GM18951 (cell line): ENCODE measurements around the gene ETDB.
"Not testable (repeated sequence)": the region's sequence is repeated elsewhere in the genome, so short reads cannot be mapped to it uniquely, and the experiment has no call there.

Source experiments
- POLR2A ChIP-seq: IDR thresholded peaks from 4 replicates; pipeline ENCODE4 v1.6.1; 2011; ENCODE audit warnings: mild to moderate bottlenecking; ENCODE audit not compliant: insufficient read length, insufficient read depth; ENCODE audit errors: extremely low read depth
- in situ Hi-C: fragments of 300-500 bp; cut with MboI; formaldehyde crosslinking; loops from one replicate; pipeline ENCODE4 v1.12.0; 2022; ENCODE audit warnings: low sequenced_read_pairs, mixed read lengths, inconsistent platforms; ENCODE audit not compliant: unreplicated experiment

ETDB gene

DNA sequence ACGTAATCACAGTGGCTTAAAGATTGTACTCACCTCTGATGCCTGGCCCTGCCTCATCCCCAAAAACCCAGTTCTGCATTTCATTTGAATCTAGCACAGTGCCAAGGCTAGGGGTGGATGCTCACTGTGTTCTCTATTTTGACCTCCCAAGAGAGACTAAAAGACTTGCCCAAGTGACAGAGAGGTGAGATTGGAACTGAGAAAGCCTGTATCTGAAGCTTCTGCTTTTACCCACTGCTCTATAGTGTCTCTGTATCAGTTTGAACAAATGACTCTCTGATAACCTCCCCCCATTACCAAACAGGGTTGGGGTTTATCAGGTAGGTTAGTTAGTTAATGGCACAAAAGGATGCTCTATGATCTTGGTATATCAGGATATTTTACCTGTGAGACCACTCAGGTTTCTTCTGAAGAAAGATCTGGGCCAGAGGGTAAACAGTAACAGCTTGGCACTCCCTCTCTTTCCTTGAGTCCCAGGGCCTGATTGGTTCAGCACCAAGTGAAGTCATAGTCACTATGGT lies at the start of gene ETDB:
Gene ETDB (minus strand): TSS at position 471 of the 521 bp plus-strand sequence. CDS start 1,265 bp downstream, outside the sequence.
- in situ Hi-C loops = not testable (repeated sequence)

DNA sequence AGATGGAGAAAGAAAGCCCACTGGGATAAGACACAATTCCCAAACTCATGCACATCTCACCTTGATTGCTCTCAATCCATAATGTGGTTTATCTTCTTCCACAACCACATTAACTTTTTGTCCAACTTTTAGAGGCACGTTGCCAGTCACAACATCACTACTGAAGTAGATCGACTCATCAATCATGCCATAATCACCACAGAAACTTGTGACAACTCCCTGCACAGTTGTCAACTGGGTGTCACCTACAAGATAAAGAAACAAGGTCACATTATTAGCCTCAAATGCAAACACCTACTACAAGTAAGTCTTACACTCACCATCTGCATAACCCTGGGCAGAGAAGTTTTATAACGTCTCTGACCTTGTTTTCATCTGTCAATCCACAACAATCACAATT lies 49.2 kb upstream of the ETDB start:
- in situ Hi-C loops = not testable (repeated sequence)

DNA sequence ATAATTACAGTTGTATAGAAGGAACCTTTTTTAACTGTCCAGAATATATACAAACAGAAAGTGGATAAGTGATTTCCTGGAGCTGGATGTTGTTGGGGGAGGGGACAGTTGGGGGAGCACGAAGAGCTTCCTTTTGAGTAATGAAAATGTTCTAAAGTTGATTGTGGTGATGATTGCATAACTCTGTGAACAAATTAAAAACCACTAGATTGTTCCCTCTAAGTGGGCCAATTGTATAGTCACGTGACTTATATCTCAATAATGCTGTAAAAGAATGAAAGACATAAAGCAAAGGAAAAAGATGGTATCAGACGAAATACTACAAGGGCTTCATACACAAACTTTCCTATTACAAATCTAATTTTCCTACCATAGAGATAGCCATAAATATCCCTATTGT lies 48.2 kb upstream of the ETDB start:
- no peak for TF ChIP-seq POLR2A
- in situ Hi-C loops = no loop called here

DNA sequence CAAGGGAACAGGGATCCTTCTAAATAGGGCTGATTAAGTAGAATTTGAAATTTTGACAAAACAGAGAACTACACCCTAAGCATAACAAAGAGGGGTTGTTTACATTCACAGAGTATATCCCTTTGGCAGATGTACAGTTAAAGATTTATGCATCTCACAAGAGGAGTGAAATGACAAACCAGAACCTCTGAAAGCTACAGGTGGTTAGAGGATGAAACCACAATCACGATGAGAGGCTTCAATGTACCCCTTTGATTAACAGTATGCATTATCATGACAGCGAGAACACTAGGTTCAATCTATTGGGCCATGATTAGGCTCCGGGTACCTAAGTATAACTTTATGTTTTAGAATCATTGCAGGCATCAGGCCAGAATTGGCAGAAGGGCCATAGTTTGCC lies 34.4 kb upstream of the ETDB start:
- in situ Hi-C loops = not testable (repeated sequence)

DNA sequence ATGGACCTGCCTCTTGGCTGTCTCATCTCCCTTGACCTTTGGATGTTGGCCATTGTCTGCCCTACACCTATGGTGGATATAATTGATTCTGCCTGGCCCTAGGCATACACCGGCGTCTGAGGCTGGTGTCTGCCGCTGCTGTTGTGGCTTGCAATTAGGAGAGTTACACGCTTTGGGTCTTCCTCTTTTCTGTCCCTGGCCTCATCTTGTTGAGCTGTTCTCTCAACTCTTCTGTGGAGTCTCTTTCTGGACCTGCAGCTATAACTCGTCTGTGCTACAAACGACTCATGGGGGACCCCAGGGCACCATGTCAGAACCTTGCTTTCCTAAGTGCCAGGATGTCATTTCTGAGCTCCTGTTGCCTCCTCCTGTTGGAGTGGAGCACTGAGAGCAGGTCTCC lies 5.8 kb upstream of the ETDB start:
- in situ Hi-C loops = not testable (repeated sequence)

DNA sequence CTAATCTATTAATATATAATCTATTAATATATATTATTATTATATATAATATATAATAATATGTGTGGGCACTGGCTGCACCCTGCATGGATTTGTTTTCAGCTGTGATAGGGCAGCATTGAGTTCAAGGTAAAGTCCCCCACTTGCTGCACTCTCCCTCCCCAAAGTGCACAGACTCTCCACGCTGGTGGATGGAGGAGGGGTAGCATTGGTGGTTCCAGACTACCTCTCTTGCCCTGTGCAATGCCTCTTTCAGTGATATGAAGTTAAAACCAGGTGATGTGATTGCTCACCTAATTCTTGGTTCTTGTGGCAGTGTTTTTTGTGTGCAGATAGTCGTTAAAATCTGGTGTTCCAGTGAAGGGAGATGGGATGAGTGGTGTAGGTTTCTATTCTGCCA lies 4.3 kb downstream of the ETDB start:
- in situ Hi-C loops = not testable (repeated sequence)

DNA sequence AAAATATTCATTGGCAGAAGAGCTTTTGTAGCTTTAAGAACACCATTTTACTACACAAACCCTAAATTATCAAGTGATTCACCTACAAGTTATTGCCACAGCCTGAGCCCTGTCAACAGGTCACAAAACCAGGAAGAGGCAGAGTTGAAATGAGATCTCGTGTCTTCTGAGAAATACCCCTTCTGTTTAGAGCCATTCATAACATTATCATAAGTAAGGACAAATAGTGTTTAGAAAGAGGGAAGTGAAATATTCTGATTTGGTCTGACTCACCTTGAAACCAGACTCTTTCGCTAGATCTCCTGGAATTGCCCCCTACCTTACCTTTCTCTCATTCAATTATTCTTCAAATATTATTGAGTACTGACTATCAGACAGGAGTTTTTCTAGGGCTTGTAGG lies 5.9 kb downstream of the ETDB start:
- in situ Hi-C loops = no loop called here
- no peak for TF ChIP-seq POLR2A

DNA sequence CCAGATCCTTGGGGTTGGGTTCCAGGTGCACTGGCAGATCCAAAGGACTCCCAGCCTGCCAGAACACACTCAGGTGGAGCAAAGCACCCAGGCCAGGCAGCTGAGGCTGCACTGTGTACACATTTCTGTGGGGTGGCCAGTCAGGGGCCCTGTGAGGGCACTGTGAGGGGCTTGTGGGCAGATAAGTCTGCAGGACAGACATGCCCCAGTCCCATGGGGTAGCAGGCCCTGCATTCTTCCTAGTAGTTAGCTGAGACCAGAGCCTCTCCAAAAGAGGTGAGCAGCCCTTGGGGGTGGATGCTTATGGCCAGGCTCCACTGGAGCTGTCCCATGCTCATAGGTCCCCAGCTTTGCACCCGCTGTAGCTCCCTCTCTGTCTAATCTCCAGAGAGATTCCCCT lies 7.6 kb downstream of the ETDB start:
- in situ Hi-C loops = no loop called here
- TF ChIP-seq POLR2A = no peak

DNA sequence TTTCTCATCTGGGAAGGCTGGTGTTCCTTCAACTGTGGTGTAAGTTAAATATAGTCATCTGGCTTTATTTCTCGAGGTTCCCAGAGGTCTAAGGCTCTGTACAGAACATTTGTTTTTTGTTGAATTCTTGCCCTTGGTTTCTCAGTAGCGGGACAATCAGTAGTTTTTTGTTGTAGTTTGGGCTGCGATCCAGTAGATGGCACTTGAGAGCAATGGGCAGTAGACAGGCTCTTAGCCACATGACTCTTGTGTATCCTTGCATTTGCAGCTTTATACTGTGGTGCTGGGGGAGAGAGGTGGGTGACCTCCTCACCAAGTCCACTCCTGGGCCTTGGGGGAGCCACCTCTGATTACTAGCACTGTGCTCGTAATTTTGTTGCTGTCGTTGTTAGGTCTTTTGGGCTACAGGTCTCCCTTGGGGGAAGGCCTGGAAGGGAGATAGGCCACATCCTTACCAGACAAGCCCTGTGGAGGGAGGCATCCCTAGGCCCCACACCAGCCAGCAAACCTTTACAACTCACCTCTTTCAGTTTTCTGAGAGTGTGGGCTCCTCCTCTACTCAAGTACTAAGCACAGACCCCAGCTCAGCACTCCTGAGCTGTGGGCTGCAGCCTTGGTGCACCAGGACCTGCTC lies 8.1 kb downstream of the ETDB start:
- no peak for TF ChIP-seq POLR2A
- in situ Hi-C loops = no loop called here

DNA sequence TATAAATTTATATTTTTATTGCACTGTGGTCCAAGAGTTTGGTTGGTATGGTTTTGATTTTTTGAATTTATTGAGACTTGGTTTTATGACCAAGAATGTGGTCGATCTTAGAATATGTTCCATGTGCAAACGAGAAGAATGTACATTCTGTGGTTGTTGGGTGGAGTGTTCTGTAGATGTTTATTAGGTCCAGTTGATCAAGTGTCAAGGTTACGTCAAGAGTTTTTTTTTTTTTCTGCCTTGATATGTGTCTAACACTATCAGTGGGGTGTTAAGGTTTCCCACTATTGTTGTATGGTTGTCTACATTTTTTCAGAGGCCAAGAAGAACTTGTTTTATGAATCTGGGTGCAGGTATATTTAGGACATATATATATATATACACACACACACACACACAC lies 10.8 kb downstream of the ETDB start:
- no peak for TF ChIP-seq POLR2A
- in situ Hi-C loops = no loop called here

DNA sequence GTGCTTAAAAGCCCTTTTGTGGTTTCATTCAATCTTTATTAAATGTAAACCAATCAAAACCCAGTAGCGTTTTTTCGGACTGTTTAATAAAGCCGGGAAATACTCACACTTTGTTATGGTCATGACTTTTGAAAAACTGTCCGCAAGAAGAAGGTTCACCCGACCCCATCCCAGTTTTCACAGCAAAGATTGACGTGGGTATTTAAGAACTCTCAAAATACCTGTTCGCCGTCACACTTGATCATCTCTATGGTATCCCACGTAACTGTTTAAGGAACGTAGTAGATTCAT lies 20.9 kb downstream of the ETDB start:
- in situ Hi-C loops = no loop called here
- no peak for TF ChIP-seq POLR2A

DNA sequence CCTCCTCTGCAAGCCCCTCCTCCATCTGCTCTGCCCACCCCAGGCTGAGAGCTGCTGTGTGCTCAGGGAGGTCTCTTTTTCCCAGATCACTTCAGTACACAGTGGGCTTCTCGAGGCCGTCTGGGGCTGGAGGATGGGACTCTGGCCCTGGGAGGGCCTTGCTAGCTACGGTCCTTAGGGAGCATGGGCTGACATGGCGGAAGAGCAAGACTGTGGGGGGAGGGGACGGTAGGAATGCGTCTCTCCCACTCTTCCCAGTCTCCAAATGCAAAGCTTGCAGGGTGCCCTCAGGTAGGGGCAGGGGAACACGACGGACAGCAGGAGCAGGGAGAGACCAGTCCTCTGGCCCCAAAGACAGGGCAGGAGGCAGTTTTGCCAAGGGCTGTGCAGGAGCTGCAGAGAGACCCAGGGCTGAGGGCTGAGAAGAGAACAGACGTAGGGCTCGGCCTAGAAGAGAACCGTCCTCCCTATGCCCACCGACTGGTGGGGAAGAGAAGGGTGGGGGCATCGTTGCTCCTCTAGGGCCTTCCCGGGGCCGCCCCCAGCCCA lies 23.1 kb downstream of the ETDB start:
- in situ Hi-C loops = not testable (repeated sequence)

DNA sequence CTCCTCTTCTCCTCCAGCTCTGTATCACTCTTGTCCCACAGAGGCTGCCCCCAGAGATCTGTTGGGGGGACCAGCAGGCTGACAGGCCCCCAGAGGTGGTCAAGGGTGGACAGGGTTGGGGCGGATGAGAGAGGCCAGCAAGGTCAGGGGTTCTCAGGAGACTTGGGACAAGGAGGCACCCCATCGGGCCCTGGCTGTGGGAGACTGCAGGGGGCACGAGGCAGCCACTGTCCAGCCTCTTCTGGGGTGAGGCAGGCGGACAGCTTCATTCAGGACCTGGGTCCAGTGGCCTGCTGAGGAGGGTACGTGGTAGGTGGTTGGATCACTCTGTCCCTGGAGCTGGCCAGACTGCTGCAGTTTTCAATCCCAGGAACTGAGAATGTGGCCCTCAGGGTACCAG lies 24.6 kb downstream of the ETDB start:
- TF ChIP-seq POLR2A = no peak
- in situ Hi-C loops = no loop called here

DNA sequence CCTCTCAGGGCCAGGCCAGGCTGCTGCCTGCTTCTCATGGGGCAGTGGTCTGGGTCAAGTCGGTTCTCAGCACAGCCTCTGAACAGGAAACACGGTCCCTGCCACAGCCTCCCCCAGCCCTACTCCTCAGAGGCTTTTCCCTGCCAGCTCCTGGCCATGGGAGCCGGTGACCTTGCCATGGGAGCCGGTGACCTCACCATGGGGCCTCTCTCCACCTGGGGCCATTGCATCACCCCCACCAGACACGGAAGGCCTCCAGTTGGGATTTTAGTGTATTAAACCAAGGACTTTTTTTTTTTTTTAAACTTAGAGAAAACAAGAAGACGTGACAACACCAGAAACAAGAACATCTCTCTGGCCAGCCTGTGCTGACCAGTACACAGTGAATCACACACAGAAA lies 25.6 kb downstream of the ETDB start:
- no peak for TF ChIP-seq POLR2A
- in situ Hi-C loops = no loop called here

DNA sequence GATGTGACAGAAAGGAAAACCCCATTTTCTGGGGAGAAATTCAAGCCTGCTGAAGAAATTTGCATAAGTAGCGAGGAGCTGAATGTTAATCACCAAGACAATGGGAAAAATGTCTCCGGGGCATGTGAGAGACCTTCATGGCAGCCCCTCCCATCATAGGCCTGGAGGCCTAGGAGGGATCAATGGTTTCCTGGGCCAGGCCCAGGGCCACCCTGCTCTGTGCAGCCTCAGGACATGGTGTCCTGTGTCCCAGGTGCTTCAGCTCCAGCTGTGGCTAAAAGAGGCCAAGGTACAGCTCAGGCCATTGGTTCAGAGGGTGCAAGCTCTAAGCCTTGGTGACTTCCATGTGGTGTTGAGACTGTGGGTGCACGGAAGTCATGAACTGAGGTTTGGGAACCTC lies 31.2 kb downstream of the ETDB start:
- TF ChIP-seq POLR2A = no peak
- in situ Hi-C loops = no loop called here
